Endothelial cell (in vitro differentiated cells): ENCODE measurements around the gene LRFN2. TPM values are rescaled to one million over a fixed set of nuclear protein-coding genes. Genes with fewer than 3 reads are reported as not detected.

Experiments
- DNase-seq: peaks from one replicate; pipeline ENCODE4 v3.0.0; 2021; ENCODE audit warnings: low spot score
- H3K27ac Mint-ChIP-seq: one replicate; pipeline ENCODE4 v1.8.0; 2021; ENCODE audit warnings: mixed read lengths, inconsistent platforms; ENCODE audit not compliant: unreplicated experiment
- H3K27me3 Mint-ChIP-seq: one replicate; pipeline ENCODE4 v1.8.0; 2021; ENCODE audit warnings: mild to moderate bottlenecking, moderate library complexity, mixed read lengths, inconsistent platforms; ENCODE audit not compliant: unreplicated experiment
- H3K36me3 Mint-ChIP-seq: one replicate; pipeline ENCODE4 v1.8.0; 2021; ENCODE audit warnings: mild to moderate bottlenecking, low read depth, mixed read lengths, inconsistent platforms; ENCODE audit not compliant: unreplicated experiment
- H3K4me1 Mint-ChIP-seq: one replicate; pipeline ENCODE4 v1.8.0; 2021; ENCODE audit warnings: mild to moderate bottlenecking, mixed read lengths, inconsistent platforms; ENCODE audit not compliant: unreplicated experiment
- H3K4me3 Mint-ChIP-seq: one replicate; pipeline ENCODE4 v1.8.0; 2021; ENCODE audit warnings: mild to moderate bottlenecking, mixed read lengths, inconsistent platforms; ENCODE audit not compliant: unreplicated experiment
- H3K9me3 Mint-ChIP-seq: one replicate; pipeline ENCODE4 v1.8.0; 2021; ENCODE audit warnings: mixed read lengths, inconsistent platforms; ENCODE audit not compliant: unreplicated experiment
- total RNA-seq: library from RNA; stranded (reverse); fragmentation: NEBNext Ultra II Directional; extraction: Animal tissue kit (Norgen Biotek cat#: 25700); gene quantifications from one replicate; pipeline ENCODE4 v1.2.1, GENCODE V29; 2021; ENCODE audit not compliant: unreplicated experiment
- TF ChIP-seq, protein P1 (sequence below): fragments of 200-600 bp; sonication (generic); IDR thresholded peaks from one replicate; pipeline ENCODE4 v1.5.0; 2021; ENCODE audit warnings: antibody characterized with exemption; ENCODE audit not compliant: unreplicated experiment

LRFN2 gene
- total RNA-seq, 1 donor from 2014 or later = 0.59 TPM

DNA sequence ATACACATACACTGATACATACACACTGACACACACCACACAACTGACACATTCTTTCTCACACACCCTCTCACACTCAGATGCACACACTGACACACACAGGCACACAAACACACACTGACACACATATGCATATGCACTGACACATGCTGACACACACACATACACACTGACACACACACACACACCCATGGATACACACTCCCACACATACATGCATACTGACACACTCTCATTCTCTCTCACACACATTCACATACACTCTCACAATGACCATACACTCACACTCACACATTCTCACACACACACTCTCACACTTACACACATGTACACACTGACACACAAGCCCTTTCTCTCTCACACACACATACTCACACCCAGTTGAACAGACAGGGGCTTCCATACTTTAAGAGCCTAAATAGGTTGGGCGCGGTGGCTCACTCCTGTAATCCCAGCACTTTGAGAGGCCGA lies 236.4 kb downstream of the LRFN2 start:
- DNase-seq = no peak
- TF ChIP-seq, protein P1, sequence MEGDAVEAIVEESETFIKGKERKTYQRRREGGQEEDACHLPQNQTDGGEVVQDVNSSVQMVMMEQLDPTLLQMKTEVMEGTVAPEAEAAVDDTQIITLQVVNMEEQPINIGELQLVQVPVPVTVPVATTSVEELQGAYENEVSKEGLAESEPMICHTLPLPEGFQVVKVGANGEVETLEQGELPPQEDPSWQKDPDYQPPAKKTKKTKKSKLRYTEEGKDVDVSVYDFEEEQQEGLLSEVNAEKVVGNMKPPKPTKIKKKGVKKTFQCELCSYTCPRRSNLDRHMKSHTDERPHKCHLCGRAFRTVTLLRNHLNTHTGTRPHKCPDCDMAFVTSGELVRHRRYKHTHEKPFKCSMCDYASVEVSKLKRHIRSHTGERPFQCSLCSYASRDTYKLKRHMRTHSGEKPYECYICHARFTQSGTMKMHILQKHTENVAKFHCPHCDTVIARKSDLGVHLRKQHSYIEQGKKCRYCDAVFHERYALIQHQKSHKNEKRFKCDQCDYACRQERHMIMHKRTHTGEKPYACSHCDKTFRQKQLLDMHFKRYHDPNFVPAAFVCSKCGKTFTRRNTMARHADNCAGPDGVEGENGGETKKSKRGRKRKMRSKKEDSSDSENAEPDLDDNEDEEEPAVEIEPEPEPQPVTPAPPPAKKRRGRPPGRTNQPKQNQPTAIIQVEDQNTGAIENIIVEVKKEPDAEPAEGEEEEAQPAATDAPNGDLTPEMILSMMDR = no peak
- Mint-ChIP-seq H3K36me3 (no peaks in the 10 kb centered on the region), H3K4me3 (no peak overlapping the region), H3K4me1 (peaks cover 16% of the 10 kb centered on the region), H3K27me3 (peaks cover 1% of the 10 kb centered on the region), H3K9me3 (no peaks in the 10 kb centered on the region), H3K27ac (no peak overlapping the region)

DNA sequence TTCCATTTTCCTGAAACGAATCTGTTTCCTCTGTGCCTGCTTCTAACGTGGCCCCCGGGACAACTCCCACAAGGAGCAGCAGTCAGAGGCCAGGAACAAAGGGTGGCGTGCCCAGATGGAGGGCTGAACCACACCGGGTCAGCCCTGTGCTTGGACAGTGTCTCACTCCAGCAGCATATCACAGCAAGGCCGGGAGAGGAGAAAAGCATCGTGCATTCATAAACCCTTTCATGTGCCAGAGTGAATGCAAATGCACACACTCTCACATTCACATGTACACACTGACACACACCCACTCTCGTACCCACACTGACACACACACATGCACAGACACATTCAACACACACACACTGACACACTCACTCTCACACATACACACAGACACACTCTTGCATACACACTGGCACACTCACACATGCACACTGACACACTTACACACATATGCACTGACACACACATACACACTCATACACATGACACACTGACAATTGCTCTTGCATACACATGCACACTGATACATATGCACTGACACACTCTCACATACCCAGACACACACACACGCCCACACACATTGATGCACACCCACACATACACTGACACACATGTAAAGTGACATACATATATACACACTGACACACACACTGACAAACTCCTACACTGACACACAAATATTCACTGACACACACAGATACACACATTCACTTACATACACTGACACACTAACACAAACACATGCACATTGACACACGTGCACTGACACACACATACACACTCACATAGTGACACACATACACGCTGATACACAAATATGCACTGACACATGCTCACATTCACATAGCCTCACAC lies 237.0 kb downstream of the LRFN2 start:
- DNase-seq = no peak
- peaks cover 16% of the 10 kb centered on the region for H3K4me1 Mint-ChIP-seq

DNA sequence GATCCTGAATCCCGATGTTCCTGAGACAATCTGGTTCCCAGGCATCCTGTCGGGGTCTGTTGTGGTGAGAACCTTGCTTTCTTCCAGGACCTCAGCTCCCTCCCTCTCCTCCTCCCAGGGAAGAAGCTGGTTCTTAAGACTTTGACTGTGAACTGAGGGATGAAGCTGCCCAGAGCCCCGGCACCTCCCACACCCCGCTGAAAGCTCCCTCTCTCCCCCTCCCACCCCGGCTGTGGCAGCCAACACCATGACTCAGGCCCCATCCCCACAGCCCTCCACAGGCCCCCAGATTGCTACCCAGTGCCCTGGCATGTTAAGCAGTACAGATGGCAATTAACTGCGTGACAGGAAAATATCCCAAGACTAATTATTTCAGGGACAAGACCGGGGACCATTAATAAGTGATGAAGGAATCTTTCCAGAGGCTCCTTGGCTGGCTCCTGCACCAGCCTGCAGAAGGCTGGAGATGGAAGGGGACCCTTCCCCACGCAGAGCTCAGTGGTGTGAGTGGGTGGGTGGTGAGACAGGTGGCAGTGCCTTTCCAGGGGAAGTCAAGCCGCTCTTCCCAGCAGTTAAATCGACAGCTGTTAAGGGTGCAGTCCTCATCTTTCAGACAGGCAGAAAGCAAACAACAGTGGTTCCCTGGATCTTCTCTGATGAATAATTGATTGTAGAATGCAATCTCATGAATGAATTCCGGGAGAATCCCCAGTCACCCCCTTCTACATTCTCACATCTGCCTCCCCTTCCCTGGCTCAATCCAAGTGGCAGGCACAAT lies 237.9 kb downstream of the LRFN2 start:
- Mint-ChIP-seq H3K27ac (no peak overlapping the region), H3K4me3 (no peak overlapping the region), H3K27me3 (peaks cover 4% of the 10 kb centered on the region), H3K4me1 (peaks cover 16% of the 10 kb centered on the region), H3K9me3 (no peaks in the 10 kb centered on the region), H3K36me3 (no peaks in the 10 kb centered on the region)
- TF ChIP-seq, protein P1 = no peak
- DNase-seq = no peak

More for the DNA sequence above, 237.0 kb downstream of the LRFN2 start:
- Mint-ChIP-seq H3K9me3 (no peaks in the 10 kb centered on the region), H3K27me3 (peaks cover 3% of the 10 kb centered on the region), H3K27ac (no peak overlapping the region), H3K36me3 (no peaks in the 10 kb centered on the region), H3K4me3 (no peak overlapping the region)
- TF ChIP-seq, protein P1 = no peak

DNA sequence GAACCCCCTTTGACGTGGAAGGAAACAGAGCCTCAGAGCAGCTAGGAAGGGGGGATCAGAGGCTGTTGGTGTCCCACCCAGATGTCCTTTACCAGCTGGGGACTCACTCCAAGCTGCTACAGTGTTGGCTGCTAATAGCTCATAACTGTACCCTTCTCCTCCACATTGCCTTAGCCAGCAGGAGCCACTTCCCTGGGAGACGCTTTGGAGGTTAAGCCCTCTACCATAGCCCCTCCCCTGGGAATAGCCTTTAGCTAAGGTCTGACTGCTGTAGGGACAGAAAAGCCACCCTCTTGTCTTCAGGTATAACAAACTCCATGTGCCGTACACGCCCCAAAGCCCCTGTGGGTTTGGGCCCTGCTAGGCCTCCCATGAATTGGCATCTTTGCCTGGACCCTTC lies 238.6 kb downstream of the LRFN2 start:
- TF ChIP-seq, protein P1 = no peak
- DNase-seq = no peak
- Mint-ChIP-seq H3K9me3 (no peaks in the 10 kb centered on the region), H3K36me3 (no peaks in the 10 kb centered on the region), H3K4me3 (no peak overlapping the region), H3K27ac (no peak overlapping the region), H3K27me3 (peaks cover 4% of the 10 kb centered on the region), H3K4me1 (peaks cover 16% of the 10 kb centered on the region)
